HG02981 (cell line): ENCODE results near the gene KRT78.
"Not testable (repeated sequence)": the region's sequence is repeated elsewhere in the genome, so short reads cannot be mapped to it uniquely, and the experiment has no call there.

Experiments
- ATAC-seq: cut with Tn5 transposase; IDR thresholded peaks from one replicate; pipeline ENCODE4 v1.9.1; 2021; ENCODE audit warnings: mild to moderate bottlenecking, moderate library complexity; ENCODE audit not compliant: unreplicated experiment

The KRT78 gene, protein sequence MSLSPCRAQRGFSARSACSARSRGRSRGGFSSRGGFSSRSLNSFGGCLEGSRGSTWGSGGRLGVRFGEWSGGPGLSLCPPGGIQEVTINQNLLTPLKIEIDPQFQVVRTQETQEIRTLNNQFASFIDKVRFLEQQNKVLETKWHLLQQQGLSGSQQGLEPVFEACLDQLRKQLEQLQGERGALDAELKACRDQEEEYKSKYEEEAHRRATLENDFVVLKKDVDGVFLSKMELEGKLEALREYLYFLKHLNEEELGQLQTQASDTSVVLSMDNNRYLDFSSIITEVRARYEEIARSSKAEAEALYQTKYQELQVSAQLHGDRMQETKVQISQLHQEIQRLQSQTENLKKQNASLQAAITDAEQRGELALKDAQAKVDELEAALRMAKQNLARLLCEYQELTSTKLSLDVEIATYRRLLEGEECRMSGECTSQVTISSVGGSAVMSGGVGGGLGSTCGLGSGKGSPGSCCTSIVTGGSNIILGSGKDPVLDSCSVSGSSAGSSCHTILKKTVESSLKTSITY

DNA sequence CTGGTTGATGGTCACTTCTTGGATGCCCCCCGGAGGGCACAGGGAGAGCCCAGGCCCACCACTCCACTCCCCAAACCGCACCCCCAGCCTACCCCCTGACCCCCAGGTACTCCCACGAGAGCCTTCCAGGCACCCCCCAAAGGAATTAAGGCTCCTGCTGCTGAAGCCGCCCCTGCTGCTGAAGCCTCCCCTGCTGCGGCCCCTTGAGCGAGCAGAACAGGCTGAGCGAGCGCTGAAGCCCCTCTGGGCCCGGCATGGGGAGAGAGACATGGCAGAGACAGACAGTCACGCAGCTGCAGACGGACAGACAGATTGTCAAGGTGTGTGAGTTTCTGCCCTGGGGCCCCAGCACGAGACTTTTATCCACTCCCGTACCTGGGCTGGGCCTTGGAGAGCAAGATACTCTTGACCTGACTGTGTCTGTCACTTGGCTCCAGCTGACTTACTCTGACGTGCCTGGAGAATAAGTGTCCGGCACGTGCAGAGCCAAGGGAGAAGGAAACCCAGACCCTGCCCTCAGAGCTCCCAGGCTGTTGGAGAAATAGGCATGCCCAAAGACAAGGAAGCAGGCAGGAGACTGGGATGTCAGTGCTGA lies at the start of gene KRT78:
Gene KRT78 (minus strand): TSS at position 334 of the 595 bp plus-strand sequence. CDS start 64 bp downstream, at position 270.
- ATAC-seq = no peak

GRCh38 chr12:52896190-52897100 lies 47.7 kb upstream of the KRT78 start:
- no peak for ATAC-seq

DNA sequence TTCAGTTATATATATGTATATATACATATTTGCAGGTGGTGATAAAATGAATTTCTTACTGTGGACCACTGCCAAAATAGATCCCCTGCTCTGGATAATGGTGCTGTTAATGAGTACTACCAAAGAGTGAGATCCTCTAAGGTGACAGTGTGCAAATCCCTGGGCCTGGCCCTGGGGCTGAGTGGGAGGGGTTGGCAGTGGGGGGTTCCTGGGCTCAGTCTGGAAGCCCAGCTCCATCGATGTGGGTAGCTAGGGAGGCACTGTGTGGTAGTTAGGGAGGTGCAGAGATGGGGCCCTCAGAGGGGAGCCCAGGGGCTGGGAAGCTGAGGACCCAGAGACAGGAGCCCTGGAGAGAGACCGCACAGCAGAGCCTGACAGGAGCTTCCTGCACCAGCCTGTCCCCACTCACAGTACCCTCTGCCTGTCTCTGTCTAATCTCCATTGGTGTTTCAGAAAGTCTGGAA lies 47.0 kb upstream of the KRT78 start:
- no peak for ATAC-seq

GRCh38 chr12:52892974-52893373 lies 44.2 kb upstream of the KRT78 start:
- ATAC-seq = no peak

DNA sequence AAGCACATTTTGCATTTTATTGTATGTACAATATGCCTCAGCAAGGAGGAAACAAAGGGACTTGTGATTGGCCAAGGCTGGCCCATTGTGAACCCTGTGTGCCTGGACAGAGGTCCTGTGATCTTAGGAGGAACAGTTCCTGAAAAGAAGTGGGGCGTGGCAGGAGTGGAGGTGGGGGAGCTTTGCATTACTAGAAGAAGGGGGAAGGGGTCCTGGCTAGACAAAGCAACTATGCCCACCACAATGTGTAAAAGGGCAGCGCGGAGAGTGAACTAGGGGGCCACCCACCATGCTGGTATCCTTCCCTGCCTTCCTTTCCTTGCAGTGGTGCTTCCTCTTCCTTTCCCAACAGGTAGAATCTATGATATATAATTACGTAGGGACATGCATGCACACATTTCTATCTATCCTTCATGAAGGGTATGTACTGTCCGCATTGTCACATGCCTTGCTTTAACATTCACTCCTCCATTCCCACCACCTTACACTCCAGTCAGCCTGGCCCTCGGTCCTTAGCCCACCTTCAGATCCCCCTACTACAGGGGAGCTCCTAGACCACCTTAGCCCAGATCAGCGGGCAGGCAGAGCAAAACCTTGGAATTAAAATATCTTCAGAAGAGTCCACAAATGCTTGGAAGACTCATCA lies 43.5 kb upstream of the KRT78 start:
- no peak for ATAC-seq

DNA sequence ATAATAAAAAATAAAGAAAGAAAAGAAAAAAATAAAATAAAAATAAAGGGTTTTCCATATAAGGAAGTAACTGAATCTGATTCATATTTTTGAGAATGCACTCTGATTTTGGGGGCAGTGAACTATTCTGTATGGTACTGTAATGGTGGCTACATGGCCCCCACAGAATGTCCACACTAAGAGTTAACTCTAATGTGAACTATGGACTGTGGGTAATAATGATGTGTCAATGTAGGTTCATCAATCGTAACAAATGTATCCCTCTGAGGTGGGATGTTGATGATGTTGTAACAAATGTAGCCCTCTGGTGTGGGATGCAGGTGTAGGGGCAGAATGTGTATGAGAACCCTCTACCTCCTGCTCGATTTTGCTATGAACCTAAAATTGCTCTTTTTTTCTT lies 42.2 kb upstream of the KRT78 start:
- no peak for ATAC-seq

DNA sequence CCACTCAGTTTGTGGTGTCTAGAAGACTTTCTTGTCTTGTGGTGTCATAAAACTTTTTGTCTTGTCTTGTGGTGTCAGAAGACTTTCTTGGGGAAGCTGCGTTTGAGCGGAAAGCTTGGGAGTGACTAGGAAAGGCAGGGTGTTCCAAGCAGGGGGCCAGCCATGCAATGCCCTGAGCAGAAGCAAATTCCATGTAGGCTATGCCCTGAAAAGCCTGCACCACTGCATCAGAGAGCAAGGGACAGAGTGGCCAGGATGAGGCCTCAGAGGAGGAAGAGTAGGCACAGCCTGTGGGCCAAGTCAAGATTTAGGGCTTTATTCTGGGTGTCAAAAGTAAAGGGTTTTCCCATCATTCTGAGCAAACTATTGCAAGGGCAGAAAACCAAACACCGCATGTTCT lies 41.6 kb upstream of the KRT78 start:
- no peak for ATAC-seq

GRCh38 chr12:52884526-52885293 lies 35.9 kb upstream of the KRT78 start:
- ATAC-seq = no peak

GRCh38 chr12:52880499-52880898 lies 31.7 kb upstream of the KRT78 start:
- not testable (repeated sequence) for ATAC-seq

GRCh38 chr12:52879394-52880351 lies 30.9 kb upstream of the KRT78 start:
- peak; percentile 63 for ATAC-seq

GRCh38 chr12:52878507-52879393 lies 30.0 kb upstream of the KRT78 start:
- no peak for ATAC-seq

GRCh38 chr12:52877242-52877641 lies 28.4 kb upstream of the KRT78 start:
- ATAC-seq = no peak

DNA sequence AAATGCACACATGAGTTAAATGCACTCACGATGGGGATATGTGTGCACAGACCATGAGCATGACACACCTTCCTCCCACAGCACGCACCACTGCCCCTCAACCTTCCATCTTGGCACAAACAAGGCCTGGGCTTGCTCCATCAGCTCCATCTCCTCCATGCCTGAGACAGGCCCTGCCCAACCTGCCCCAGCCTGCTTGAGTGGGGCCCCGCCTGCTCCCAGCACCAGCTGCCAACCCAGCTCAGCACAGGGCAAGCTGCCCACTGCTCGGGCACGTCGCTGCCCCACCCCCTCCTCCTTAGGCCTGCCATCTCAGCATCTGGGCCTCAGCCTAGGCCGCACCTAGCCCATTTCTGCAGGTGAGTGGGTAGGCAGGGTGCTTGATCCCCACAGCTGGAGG lies 27.6 kb upstream of the KRT78 start:
- no peak for ATAC-seq

- no peak for ATAC-seq
Measured at GRCh38 chr12:52874573-52875435, 26.0 kb upstream of the KRT78 start.

DNA sequence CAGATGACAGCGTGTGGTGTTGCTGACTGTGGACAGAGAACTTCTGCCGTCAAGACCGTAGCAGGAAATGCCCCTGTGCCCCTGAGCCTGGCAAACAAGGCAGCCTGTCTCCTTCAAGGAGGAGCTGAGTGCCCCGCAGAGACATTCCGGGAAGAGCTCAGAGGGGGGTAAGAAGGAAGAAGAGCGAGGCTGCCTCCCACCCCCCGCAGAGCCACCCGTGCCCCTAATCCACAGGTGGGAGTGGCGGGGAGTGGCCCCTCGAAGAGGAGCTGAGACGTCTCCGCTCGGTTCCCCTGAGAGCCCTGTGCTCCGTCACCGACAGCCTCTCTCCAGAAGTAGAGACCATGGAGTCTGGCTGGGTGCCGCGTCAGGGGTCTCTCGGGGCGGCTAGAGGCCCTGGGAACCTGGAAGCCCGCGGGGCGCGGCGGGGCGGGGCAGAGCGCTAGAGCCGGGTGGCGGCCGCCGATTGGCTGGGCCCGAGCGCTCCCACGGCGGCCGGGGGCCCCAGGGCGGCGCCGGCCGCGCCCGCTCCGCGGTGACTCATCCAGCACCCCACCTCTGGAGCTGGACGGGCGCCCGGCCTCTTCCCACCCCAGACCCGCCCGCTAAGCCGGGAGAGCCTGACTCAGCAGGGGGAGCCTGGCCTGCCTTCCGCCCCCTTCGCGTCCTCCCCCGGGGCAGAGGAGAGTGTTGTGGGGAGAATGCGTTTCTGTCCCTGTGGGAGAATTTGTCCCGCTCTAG lies 25.2 kb upstream of the KRT78 start:
- ATAC-seq = no peak

GRCh38 chr12:52873513-52873831 lies 24.7 kb upstream of the KRT78 start:
- no peak for ATAC-seq
